Keratinocyte (primary cell): ENCODE results near the gene LTF. TPM values are rescaled to one million over a fixed set of nuclear protein-coding genes. Genes with fewer than 3 reads are reported as not detected.

ENCODE experiments used
- DNase-seq: peaks from one replicate; pipeline ENCODE4 v3.0.0-alpha.2; 2011; ENCODE audit warnings: low read depth, missing footprints, low spot score
- FAIRE-seq: peaks from 2 replicates; lab custom pipeline; 2011; peaks lifted over from hg19 to GRCh38; lab: Jason Lieb, UNC
- H2AFZ ChIP-seq: 2 replicates; pipeline ENCODE4 v1.6.0; 2012; ENCODE audit warnings: low read length, control low read depth, inconsistent platforms; ENCODE audit not compliant: control insufficient read depth
- H3K27ac ChIP-seq: 2 replicates; pipeline ENCODE4 v1.5.1; 2011; ENCODE audit warnings: low read length; ENCODE audit not compliant: control insufficient read depth, insufficient read depth
- H3K27me3 ChIP-seq: 3 replicates; pipeline ENCODE4 v1.6.0; 2011; ENCODE audit warnings: low read length; ENCODE audit not compliant: control insufficient read depth, insufficient read depth; ENCODE audit errors: extremely low read depth
- H3K36me3 ChIP-seq, 2 experiments: 2 replicates in 1 of 2; 3 replicates in 1 of 2; pipeline ENCODE4 v1.5.1; 2011; ENCODE audit warnings: low read length in 2 of 2, mild to moderate bottlenecking in 1 of 2; ENCODE audit not compliant: control insufficient read depth in 2 of 2, insufficient read depth in 2 of 2; ENCODE audit errors: extremely low read depth in 1 of 2
- H3K4me1 ChIP-seq: 3 replicates; pipeline ENCODE4 v1.5.1; 2011; ENCODE audit warnings: low read length; ENCODE audit not compliant: control insufficient read depth, insufficient read depth; ENCODE audit errors: extremely low read depth
- H3K4me2 ChIP-seq: 3 replicates; pipeline ENCODE4 v1.6.0; 2011; ENCODE audit warnings: low read depth, low read length; ENCODE audit not compliant: control insufficient read depth, insufficient read depth; ENCODE audit errors: extremely low read depth
- H3K4me3 ChIP-seq, 3 experiments: fragments of 200-600 bp in 1 of 3; sonication (generic) in 1 of 3; 2 replicates in 2 of 3; 3 replicates in 1 of 3; pipeline ENCODE4 v1.5.1; 2011 to 2016; ENCODE audit warnings: low read length in 3 of 3, mild to moderate bottlenecking in 3 of 3, control low read depth in 2 of 3, inconsistent platforms in 1 of 3, low read depth in 1 of 3, mixed read lengths in 1 of 3, mixed run types in 1 of 3, moderate library complexity in 1 of 3; ENCODE audit not compliant: control insufficient read depth in 2 of 3, insufficient read depth in 2 of 3; ENCODE audit errors: extremely low read depth in 1 of 3
- H3K79me2 ChIP-seq: 2 replicates; pipeline ENCODE4 v1.6.0; 2012; ENCODE audit warnings: low read length; ENCODE audit not compliant: control insufficient read depth, insufficient read depth
- H3K9ac ChIP-seq: 3 replicates; pipeline ENCODE4 v1.6.0; 2011; ENCODE audit warnings: low read length; ENCODE audit not compliant: control insufficient read depth, insufficient read depth; ENCODE audit errors: extremely low read depth
- H3K9me1 ChIP-seq: 3 replicates; pipeline ENCODE4 v1.6.0; 2011; ENCODE audit warnings: low read length; ENCODE audit not compliant: control insufficient read depth, insufficient read depth; ENCODE audit errors: extremely low read depth
- H3K9me3 ChIP-seq: 2 replicates; pipeline ENCODE4 v1.5.1; 2012; ENCODE audit warnings: low read depth, low read length; ENCODE audit not compliant: control insufficient read depth
- H4K20me1 ChIP-seq: 3 replicates; pipeline ENCODE4 v1.6.0; 2011; ENCODE audit warnings: low read length; ENCODE audit not compliant: control insufficient read depth, insufficient read depth; ENCODE audit errors: extremely low read depth
- EZH2 ChIP-seq: IDR thresholded peaks from one replicate; pipeline ENCODE4 v1.6.1; 2012; ENCODE audit warnings: inconsistent platforms, mild to moderate bottlenecking, low read length, moderate library complexity
- dilution Hi-C: fragments of 300-500 bp; cut with MboI; formaldehyde crosslinking; loops from one replicate; pipeline ENCODE4 v1.7.0; 2020; ENCODE audit warnings: low sequenced_read_pairs; ENCODE audit not compliant: extremely low pct_ligation_motif_present
- polyA plus RNA-seq, 5 experiments: library from polyadenylated mRNA; depleted of rRNA in 3 of 5; stranded (reverse) in 3 of 5; stranded (forward) in 1 of 5; unstranded in 1 of 5; fragments of >200 nt; gene quantifications; 1 replicate in 1 of 5; 2 replicates in 3 of 5; 3 replicates in 1 of 5; pipeline versions ENCODE4 v1.2.1 to v1.2.3, GENCODE V29; 2011 to 2012; ENCODE audit warnings: missing spikeins in 2 of 5, low read depth in 1 of 5, low replicate concordance in 1 of 5
- TF ChIP-seq, protein P1 (sequence below), 3 experiments: IDR thresholded peaks in 1 of 3; conservative IDR thresholded peaks in 1 of 3; optimal IDR thresholded peaks in 1 of 3; 2 replicates in 2 of 3; 3 replicates in 1 of 3; pipeline versions ENCODE3 to v1.5.1; 2011; ENCODE audit warnings: low read length in 3 of 3, mild to moderate bottlenecking in 3 of 3, moderate library complexity in 2 of 3, control low read depth in 1 of 3, inconsistent platforms in 1 of 3; ENCODE audit not compliant: insufficient read depth in 2 of 3; ENCODE audit errors: extremely low read depth in 1 of 3

The LTF gene
- polyA plus RNA-seq, 1 donor (not counting 4 experiments of a cell fraction or from before 2014, with no cell fraction given): not detected

DNA sequence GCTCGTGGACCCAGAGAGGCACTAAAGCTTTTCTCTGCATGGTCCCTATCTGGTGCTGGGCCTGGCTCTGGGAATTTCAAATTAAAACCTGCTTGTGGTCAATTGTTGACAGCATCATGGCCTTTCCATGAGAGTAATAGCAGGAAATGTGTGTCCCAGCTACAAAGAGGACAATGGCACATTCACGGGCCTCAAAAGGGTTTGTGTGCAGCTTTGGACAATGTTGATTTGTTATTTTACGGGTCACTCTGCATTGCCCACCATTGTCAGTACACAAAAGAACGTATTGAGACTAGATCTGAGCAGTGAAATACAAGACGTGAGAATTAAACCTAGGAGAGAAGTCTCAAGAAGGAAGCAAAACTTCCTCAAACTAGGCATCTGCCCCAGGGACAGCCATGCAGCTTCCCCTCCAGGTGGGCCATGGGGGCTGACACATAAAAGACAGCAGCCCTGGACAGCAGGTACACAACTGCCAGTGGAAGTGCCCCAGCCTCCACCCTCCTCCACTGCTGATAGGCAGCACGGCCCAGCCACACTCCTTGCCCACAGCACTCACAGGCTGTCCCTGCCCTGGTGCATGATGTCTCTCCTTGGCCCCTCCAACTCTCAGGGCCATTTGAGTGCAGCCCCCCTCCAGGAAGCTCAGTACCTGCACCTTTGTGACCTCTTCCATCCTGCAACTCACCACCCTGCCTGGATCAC is 15.9 kb upstream of the LTF start:
- no peaks in the 10 kb centered on the region for H3K36me3 ChIP-seq
- H3K9me3 ChIP-seq: no peaks in the 10 kb centered on the region
- TF ChIP-seq, protein P1, sequence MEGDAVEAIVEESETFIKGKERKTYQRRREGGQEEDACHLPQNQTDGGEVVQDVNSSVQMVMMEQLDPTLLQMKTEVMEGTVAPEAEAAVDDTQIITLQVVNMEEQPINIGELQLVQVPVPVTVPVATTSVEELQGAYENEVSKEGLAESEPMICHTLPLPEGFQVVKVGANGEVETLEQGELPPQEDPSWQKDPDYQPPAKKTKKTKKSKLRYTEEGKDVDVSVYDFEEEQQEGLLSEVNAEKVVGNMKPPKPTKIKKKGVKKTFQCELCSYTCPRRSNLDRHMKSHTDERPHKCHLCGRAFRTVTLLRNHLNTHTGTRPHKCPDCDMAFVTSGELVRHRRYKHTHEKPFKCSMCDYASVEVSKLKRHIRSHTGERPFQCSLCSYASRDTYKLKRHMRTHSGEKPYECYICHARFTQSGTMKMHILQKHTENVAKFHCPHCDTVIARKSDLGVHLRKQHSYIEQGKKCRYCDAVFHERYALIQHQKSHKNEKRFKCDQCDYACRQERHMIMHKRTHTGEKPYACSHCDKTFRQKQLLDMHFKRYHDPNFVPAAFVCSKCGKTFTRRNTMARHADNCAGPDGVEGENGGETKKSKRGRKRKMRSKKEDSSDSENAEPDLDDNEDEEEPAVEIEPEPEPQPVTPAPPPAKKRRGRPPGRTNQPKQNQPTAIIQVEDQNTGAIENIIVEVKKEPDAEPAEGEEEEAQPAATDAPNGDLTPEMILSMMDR (optimal IDR thresholded peaks at IDR 0.05 in 1 of 3, IDR thresholded peaks at IDR 0.05 in 1 of 3, conservative IDR thresholded peaks at IDR 0.05 in 1 of 3; ENCODE audit: extremely low read depth in 1 of 3, insufficient read depth in 2 of 3, low read length in 3 of 3): no peak
- no peak for TF ChIP-seq EZH2
- dilution Hi-C loops: loop anchor here (25.0 kb wide), 1 partner anchor 157 kb away; no protein-coding TSS in a partner anchor
- peaks cover 9% of the 10 kb centered on the region for H3K4me1 ChIP-seq
- peaks cover 27% of the 10 kb centered on the region for H3K27me3 ChIP-seq
- no peak overlapping the region for H3K27ac ChIP-seq
- FAIRE-seq (no peak), DNase-seq (no peak)
- H3K79me2 ChIP-seq: no peaks in the 10 kb centered on the region
- no peaks in the 10 kb centered on the region for H4K20me1 ChIP-seq
- H2AFZ ChIP-seq: no peak overlapping the region
- no peaks in the 10 kb centered on the region for H3K9me1 ChIP-seq
- H3K9ac ChIP-seq: no peak overlapping the region
- no peak overlapping the region for H3K4me2 ChIP-seq
- no peak overlapping the region for H3K4me3 ChIP-seq

DNA sequence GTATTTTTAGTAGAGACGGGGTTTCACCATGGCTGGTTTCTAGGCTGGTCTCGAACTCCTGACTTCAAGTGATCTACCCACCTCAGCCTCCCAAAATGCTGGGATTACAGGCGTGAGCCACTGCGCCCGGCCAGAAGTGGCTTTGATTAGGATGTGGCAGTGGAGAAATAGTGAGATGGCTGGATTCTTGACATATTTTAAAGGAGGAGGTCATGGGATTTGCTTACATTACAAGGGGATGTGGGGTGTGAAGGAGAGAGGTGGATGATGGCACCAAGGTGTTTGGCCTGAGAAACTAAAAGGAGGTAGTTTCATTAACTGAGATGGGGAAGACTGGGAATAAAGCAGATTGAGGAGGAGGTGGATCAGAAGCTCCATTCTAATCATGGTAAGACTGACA is 15.0 kb upstream of the LTF start:
- peaks cover 9% of the 10 kb centered on the region for H3K4me1 ChIP-seq
- dilution Hi-C loops: loop anchor here (25.0 kb wide), 1 partner anchor 158 kb away; no protein-coding TSS in a partner anchor
- H3K9me3 ChIP-seq: no peaks in the 10 kb centered on the region
- no peaks in the 10 kb centered on the region for H3K79me2 ChIP-seq
- H4K20me1 ChIP-seq: no peaks in the 10 kb centered on the region
- no peaks in the 10 kb centered on the region for H3K9me1 ChIP-seq
- H3K4me2 ChIP-seq: no peak overlapping the region
- H3K27ac ChIP-seq: no peak overlapping the region
- FAIRE-seq (no peak), DNase-seq (no peak)
- TF ChIP-seq, protein P1 (optimal IDR thresholded peaks at IDR 0.05 in 1 of 3, IDR thresholded peaks at IDR 0.05 in 1 of 3, conservative IDR thresholded peaks at IDR 0.05 in 1 of 3; ENCODE audit: extremely low read depth in 1 of 3, insufficient read depth in 2 of 3, low read length in 3 of 3): no peak
- TF ChIP-seq EZH2: no peak
- H3K36me3 ChIP-seq: no peaks in the 10 kb centered on the region
- H3K27me3 ChIP-seq: peaks cover 27% of the 10 kb centered on the region
- H3K9ac ChIP-seq: no peak overlapping the region
- H3K4me3 ChIP-seq: no peak overlapping the region
- no peak overlapping the region for H2AFZ ChIP-seq
